ENCODE data around the gene TCAIM. TPM values are rescaled to one million over a fixed set of nuclear protein-coding genes. Genes with fewer than 3 reads are reported as not detected.

TCAIM gene
- total RNA-seq, 2 donors from 2014 or later = 36.2 to 39.7 TPM

- Histone ChIP-seq H3K27ac (no peak overlapping the region), H3K27me3 (replicated peaks; ENCODE audit: insufficient read depth) (no peaks in the 10 kb centered on the region), H3K4me1 (replicated peaks) (no peaks in the 10 kb centered on the region), H3K36me3 (no peaks in the 10 kb centered on the region), H3K9me3 (no peaks in the 10 kb centered on the region), H3K4me3 (no peak overlapping the region)
- 88% methylated on average over 2 of the region's 2 CpGs for WGBS
- intact Hi-C loops (cut with DNase I) = no loop called here
- no peak for DNase-seq (ENCODE audit: low spot score)
- no peak for TF ChIP-seq POLR2AphosphoS5 (IDR thresholded peaks at IDR 0.05)
- no peak for TF ChIP-seq CTCF (IDR thresholded peaks at IDR 0.05)
- TF ChIP-seq POLR2A (IDR thresholded peaks at IDR 0.05) = no peak
Measured at GRCh38 chr3:44330444-44330843, 8.1 kb upstream of the TCAIM start.

GRCh38 chr3:44334326-44334725 is 4.2 kb upstream of the TCAIM start:
- DNase-seq (ENCODE audit: low spot score) = no peak
- Histone ChIP-seq H3K27me3 (replicated peaks; ENCODE audit: insufficient read depth) (no peaks in the 10 kb centered on the region), H3K4me1 (replicated peaks) (no peaks in the 10 kb centered on the region), H3K4me3 (no peak overlapping the region), H3K36me3 (no peaks in the 10 kb centered on the region), H3K9me3 (no peaks in the 10 kb centered on the region), H3K27ac (no peak overlapping the region)
- 75% methylated on average over 2 of the region's 2 CpGs for WGBS
- TF ChIP-seq POLR2AphosphoS5 (IDR thresholded peaks at IDR 0.05) = no peak
- no peak for TF ChIP-seq POLR2A (IDR thresholded peaks at IDR 0.05)
- TF ChIP-seq CTCF (IDR thresholded peaks at IDR 0.05) = no peak
- intact Hi-C loops (cut with DNase I) = no loop called here

DNA sequence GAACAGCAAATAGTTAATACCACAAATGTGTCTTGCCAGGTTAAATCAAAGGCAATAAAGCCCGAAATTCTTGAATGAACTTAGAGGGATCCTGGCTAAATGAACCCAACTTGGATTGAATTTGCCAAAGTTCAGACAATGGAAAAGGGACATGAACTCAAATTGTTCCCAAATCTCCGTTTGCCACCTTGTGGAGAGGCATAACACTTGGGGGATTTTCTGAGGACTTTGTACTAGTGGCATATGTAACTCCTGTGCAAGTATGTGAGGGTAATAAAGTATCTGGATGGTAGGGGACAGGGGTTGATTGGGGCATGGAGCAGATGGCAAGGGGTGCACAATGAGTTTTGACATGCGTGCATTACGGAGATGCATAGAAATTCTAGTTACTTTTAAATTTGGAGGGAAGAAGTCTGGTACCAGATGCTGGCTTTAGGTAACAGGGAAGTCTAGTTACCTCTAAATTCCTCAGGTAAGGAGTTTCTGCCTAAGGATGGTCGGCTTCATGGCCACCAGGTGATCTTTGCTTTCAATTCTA is 1.2 kb upstream of the TCAIM start:
- intact Hi-C loops (cut with DNase I) = no loop called here
- H3K36me3 ChIP-seq = no peaks in the 10 kb centered on the region
- H3K27me3 ChIP-seq (replicated peaks; ENCODE audit: insufficient read depth) = no peaks in the 10 kb centered on the region
- no peak for DNase-seq (ENCODE audit: low spot score)
- H3K9me3 ChIP-seq = no peaks in the 10 kb centered on the region
- 28% methylated on average over 5 of the region's 5 CpGs for WGBS
- peak overlapping the region; percentile 68 to 80 for H3K4me3 ChIP-seq
- TF ChIP-seq POLR2A (IDR thresholded peaks at IDR 0.05) (no peak), CTCF (IDR thresholded peaks at IDR 0.05) (peak in 1 of 4 experiments; percentile 10)
- peak overlapping the region; percentile 94 to 97 for H3K27ac ChIP-seq
- no peaks in the 10 kb centered on the region for H3K4me1 ChIP-seq (replicated peaks)

DNA sequence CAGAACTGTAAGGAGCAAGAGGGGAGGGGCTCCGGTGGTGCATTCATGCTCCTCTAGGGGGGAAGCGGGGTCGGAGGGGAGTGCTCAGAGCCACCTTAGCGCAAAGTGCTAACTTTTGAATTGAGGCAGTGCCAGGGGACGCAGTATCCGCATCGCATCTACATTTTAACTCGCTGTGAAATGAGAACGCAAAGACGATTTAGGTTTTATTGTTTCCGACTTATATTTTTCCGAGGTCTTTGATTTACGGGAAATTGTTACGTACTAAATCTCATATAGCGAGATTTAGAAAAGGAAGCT is 212 bp downstream of the TCAIM start:
- H3K4me3 ChIP-seq = peak overlapping the region; percentile 68 to 80
- no peak for TF ChIP-seq CTCF (IDR thresholded peaks at IDR 0.05)
- TF ChIP-seq POLR2AphosphoS5 (IDR thresholded peaks at IDR 0.05) = no peak
- no peak for TF ChIP-seq POLR2A (IDR thresholded peaks at IDR 0.05)
- WGBS = under 1% methylated on average over 15 of the region's 15 CpGs

DNA sequence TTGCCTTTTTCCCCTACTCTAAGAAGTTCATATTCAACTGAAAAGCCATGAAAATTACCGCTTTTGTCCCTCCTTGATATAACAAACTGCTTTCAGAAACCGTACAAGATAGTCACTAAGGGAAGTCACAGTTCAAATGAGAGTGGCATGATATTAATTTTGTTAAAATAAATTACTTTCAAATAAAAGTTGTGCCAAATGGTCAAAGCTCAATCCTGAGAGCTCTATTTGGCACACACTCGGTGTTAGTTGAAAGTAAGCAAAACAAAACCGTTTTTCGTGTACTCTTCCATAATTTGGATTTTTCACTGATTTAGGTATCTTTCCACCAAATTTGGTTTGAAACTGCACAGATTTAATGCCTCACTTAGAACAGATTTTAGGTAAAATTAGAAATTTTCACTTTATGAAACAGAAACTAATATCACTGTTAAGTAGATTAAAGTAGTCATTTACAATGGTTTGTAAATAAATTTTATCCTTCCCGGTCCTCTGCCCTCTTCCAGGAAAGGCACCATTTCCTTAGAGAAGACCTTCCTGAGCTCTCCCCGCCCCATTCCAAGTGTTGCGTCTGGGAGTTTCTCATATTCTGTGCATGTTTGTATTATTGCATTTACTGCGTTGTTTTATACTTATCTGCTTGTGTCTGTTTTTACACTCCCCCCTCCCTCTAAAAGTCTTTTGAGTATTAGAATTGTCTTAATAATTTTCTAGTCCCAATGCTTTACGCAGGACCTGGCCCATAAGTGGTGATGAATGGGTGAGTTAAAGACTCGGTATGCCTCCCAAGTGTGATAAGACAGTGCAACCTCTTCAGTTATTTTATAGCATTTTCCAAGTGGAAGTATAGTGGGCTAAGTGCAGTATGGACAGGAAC is 853 bp downstream of the TCAIM start:
- no peak for DNase-seq (ENCODE audit: low spot score)
- no peaks in the 10 kb centered on the region for H3K27me3 ChIP-seq (replicated peaks; ENCODE audit: insufficient read depth)
- intact Hi-C loops (cut with DNase I) = no loop called here
- no peak for TF ChIP-seq POLR2AphosphoS5 (IDR thresholded peaks at IDR 0.05)
- TF ChIP-seq CTCF (IDR thresholded peaks at IDR 0.05) = no peak
- no peak for TF ChIP-seq POLR2A (IDR thresholded peaks at IDR 0.05)
- H3K27ac ChIP-seq = peak overlapping the region; percentile 94 to 97
- H3K9me3 ChIP-seq = no peaks in the 10 kb centered on the region
- no peaks in the 10 kb centered on the region for H3K4me1 ChIP-seq (replicated peaks)
- no peaks in the 10 kb centered on the region for H3K36me3 ChIP-seq
- peak overlapping the region; percentile 68 to 80 for H3K4me3 ChIP-seq
- 22% methylated on average over 11 of the region's 11 CpGs for WGBS

More for the DNA sequence above, 212 bp downstream of the TCAIM start:
- Histone ChIP-seq H3K27me3 (replicated peaks; ENCODE audit: insufficient read depth) (no peaks in the 10 kb centered on the region), H3K36me3 (no peaks in the 10 kb centered on the region), H3K27ac (peak overlapping the region; percentile 94 to 97), H3K4me1 (replicated peaks) (no peaks in the 10 kb centered on the region), H3K9me3 (no peaks in the 10 kb centered on the region)
- DNase-seq (ENCODE audit: low spot score) = no peak
- intact Hi-C loops (cut with DNase I) = no loop called here

Measured in prostate gland (tissue), 2 donors.